ENCODE results near the gene E2F6.

DNA sequence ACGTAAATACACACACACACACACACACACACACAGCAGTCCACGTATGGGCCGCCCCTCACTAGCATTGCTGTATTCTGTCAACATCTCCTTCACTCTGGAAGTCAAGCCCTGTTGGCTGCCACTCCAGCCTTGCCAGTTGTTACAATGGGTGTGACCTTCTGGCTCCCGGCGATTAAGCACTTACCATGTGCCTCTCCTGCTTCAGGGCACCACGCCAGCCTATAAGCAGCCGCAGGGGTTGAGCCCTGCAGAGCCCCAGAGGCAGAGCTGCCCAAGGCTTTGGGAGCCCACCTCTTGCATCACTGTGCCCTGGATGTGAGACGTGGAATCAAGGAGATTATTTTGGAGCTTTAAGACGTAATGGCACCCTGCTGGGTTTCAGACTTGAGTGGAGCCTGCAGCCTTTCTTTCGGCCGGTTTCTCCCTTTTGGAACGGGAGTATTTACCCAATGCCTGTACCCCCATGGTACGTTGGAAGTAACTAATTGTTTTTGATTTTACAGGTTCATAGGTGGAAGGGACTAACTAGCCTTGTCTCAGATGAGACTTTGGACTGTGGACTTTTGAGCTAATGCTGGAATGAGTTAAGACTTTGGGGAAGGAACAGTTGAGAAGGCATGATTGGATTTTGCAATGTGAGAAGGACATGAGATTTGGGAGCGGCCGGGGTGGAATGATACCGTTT lies 67.1 kb downstream of the E2F6 start:
- TF ChIP-seq, protein P1, sequence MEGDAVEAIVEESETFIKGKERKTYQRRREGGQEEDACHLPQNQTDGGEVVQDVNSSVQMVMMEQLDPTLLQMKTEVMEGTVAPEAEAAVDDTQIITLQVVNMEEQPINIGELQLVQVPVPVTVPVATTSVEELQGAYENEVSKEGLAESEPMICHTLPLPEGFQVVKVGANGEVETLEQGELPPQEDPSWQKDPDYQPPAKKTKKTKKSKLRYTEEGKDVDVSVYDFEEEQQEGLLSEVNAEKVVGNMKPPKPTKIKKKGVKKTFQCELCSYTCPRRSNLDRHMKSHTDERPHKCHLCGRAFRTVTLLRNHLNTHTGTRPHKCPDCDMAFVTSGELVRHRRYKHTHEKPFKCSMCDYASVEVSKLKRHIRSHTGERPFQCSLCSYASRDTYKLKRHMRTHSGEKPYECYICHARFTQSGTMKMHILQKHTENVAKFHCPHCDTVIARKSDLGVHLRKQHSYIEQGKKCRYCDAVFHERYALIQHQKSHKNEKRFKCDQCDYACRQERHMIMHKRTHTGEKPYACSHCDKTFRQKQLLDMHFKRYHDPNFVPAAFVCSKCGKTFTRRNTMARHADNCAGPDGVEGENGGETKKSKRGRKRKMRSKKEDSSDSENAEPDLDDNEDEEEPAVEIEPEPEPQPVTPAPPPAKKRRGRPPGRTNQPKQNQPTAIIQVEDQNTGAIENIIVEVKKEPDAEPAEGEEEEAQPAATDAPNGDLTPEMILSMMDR (tag by site-specific recombination; IDR thresholded peaks at IDR 0.05): no peak
- TF ChIP-seq, protein P2, sequence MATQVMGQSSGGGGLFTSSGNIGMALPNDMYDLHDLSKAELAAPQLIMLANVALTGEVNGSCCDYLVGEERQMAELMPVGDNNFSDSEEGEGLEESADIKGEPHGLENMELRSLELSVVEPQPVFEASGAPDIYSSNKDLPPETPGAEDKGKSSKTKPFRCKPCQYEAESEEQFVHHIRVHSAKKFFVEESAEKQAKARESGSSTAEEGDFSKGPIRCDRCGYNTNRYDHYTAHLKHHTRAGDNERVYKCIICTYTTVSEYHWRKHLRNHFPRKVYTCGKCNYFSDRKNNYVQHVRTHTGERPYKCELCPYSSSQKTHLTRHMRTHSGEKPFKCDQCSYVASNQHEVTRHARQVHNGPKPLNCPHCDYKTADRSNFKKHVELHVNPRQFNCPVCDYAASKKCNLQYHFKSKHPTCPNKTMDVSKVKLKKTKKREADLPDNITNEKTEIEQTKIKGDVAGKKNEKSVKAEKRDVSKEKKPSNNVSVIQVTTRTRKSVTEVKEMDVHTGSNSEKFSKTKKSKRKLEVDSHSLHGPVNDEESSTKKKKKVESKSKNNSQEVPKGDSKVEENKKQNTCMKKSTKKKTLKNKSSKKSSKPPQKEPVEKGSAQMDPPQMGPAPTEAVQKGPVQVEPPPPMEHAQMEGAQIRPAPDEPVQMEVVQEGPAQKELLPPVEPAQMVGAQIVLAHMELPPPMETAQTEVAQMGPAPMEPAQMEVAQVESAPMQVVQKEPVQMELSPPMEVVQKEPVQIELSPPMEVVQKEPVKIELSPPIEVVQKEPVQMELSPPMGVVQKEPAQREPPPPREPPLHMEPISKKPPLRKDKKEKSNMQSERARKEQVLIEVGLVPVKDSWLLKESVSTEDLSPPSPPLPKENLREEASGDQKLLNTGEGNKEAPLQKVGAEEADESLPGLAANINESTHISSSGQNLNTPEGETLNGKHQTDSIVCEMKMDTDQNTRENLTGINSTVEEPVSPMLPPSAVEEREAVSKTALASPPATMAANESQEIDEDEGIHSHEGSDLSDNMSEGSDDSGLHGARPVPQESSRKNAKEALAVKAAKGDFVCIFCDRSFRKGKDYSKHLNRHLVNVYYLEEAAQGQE (tag by site-specific recombination; IDR thresholded peaks at IDR 0.05): no peak
- TF ChIP-seq YY1 (tag by site-specific recombination; IDR thresholded peaks at IDR 0.05): no peak
- TF ChIP-seq ZNF248 (tag by site-specific recombination; IDR thresholded peaks at IDR 0.05): no peak
- no peak for TF ChIP-seq ZNF664 (tag by site-specific recombination; IDR thresholded peaks at IDR 0.05)
- TF ChIP-seq ZNF37A (tag by site-specific recombination; IDR thresholded peaks at IDR 0.05): no peak
- TF ChIP-seq ZEB2 (tag by site-specific recombination; IDR thresholded peaks at IDR 0.05): no peak
- TF ChIP-seq ZNF701 (tag by site-specific recombination; IDR thresholded peaks at IDR 0.05): no peak
- no peak for TF ChIP-seq ZNF785 (tag by site-specific recombination; IDR thresholded peaks at IDR 0.05)
- TF ChIP-seq, protein P3, sequence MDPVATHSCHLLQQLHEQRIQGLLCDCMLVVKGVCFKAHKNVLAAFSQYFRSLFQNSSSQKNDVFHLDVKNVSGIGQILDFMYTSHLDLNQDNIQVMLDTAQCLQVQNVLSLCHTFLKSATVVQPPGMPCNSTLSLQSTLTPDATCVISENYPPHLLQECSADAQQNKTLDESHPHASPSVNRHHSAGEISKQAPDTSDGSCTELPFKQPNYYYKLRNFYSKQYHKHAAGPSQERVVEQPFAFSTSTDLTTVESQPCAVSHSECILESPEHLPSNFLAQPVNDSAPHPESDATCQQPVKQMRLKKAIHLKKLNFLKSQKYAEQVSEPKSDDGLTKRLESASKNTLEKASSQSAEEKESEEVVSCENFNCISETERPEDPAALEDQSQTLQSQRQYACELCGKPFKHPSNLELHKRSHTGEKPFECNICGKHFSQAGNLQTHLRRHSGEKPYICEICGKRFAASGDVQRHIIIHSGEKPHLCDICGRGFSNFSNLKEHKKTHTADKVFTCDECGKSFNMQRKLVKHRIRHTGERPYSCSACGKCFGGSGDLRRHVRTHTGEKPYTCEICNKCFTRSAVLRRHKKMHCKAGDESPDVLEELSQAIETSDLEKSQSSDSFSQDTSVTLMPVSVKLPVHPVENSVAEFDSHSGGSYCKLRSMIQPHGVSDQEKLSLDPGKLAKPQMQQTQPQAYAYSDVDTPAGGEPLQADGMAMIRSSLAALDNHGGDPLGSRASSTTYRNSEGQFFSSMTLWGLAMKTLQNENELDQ (tag by site-specific recombination; IDR thresholded peaks at IDR 0.05; ENCODE audit: low read depth): no peak
- TF ChIP-seq KLF9 (tag by site-specific recombination; IDR thresholded peaks at IDR 0.05; ENCODE audit: low read depth): no peak

All from HEK293 (cell line).